Measurements from ENCODE around the gene ATAT1.
A peak's percentile ranks its signal among the peaks of the same experiment; 100 is the strongest.

ATAT1 gene

DNA sequence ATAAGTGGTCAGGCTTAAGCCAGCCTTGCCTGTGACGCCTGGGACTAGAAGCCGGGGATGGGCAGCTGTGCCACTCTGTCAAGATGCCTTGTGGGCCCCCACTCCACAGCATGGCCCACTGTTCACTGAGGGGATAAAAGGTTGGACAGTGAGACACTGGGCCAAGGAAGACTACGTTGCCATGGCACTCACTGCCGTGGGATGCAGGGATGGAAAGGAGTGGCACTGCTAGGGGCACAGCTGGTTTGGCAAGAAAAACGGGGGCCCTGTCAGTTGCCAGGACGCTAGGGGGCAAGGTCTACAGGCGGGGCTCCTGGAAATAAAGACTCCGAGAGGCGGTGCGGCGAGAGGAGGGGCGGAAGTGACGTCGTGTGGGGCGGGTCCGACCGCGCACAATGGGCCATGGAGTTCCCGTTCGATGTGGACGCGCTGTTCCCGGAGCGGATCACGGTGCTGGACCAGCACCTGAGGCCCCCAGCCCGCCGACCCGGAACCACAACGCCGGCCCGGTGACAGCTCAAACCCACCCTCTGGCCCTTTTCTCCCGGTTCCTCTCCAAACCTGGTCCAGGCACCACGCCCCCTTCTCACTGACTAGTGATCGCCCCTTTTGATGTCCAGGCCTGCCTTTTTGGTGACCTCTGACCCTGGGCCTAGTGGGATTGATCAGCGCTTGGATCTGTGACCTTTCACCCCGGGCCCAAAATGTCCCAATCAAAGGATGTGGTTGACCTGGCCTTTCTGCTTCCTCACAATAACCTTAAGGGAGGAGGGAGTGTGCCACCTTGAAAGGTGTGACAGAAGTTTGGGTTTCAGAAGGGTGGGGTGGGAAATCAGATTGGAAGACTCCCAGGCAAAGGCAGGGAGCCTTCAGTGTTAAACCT, at the start of gene ATAT1:
ATAT1 (plus strand) TSS at position 391 of the 883 bp plus-strand sequence.
- DNase-seq, result peak; percentile 89

DNA sequence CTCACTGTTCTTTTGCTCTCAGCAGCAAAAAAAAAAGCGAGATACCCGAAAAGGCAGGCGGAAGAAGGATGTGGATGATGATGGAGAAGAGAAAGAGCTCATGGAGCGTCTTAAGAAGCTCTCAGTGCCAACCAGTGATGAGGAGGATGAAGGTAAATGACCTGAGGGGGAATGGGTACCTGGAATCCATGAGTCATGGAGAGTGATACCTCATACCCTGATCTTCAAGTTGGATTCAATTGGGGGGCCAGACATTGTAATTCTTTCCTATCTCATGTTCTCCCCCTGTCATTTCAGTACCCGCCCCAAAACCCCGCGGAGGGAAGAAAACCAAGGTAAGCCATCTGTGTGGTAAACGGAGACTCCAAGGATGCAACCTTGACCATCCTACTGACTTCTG, 48.6 kb upstream of the ATAT1 start:
- no peak for DNase-seq

DNA sequence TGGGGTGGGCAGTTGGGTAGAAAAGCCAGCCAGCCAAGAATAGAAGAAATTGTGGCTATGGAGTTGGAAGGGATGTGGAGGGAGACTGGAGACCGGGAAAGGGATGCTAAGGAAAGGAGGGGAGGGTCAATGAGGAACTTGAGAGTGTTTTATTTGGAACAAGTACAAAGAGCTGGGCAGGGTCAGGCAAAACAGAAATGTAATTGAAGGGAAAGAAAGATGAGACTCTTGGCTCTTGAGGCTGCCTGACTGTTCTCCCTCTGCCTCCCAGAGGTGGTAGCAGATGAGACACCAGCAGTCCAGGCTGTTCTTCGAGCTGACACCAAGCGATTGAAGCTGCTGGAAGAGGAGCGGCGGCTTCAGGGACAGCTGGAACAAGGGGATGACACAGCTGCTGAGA, 42.8 kb upstream of the ATAT1 start:
- DNase-seq, result no peak

GRCh38 chr6:30589754-30590358, 36.8 kb upstream of the ATAT1 start:
- no peak for DNase-seq

GRCh38 chr6:30590509-30590908, 36.2 kb upstream of the ATAT1 start:
- no peak for DNase-seq

GRCh38 chr6:30591008-30591407, 35.7 kb upstream of the ATAT1 start:
- DNase-seq, result no peak

GRCh38 chr6:30592287-30592686, 34.4 kb upstream of the ATAT1 start:
- DNase-seq, result no peak

DNA sequence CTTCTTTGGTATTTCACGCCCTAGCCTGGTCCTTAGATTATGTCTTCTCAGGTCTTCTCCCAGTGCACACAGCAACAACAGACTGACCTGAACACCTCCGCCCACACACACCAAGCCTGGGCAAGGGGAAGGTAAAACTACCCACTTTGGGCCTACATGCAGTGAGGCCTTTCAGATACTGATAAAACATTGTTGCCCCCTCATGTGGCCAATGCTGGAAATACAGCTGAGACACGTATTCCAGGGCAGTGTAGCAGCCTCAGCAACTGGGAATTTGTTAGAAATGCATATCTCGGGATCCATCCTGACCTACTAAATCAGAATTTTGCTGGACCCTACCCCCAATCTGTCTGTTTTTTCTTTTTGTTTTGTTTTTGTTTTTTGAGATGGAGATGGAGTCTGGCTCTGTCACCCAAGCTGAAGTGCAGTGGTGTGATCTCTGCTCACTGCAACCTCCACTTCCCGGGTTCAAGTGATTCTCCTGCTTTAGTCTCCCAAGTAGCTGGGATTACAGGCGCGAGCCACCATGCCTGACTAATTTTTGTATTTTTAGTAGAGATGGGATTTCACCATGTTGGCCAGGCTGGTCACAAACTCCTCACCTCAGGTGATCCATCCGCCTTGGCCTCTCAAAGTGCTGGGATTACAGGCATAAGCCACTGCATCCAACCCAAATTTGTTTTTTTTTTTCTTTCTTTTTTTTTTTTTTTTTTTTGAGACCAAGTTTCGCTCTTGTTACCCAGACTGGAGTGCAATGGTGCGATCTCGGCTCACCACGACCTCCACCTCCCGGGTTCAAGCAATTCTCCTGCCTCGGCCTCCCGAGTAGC, 29.1 kb upstream of the ATAT1 start:
- peak; percentile 74 for DNase-seq

GRCh38 chr6:30598912-30599624, 27.6 kb upstream of the ATAT1 start:
- DNase-seq, result no peak

GRCh38 chr6:30599625-30600324, 26.9 kb upstream of the ATAT1 start:
- no peak for DNase-seq

DNA sequence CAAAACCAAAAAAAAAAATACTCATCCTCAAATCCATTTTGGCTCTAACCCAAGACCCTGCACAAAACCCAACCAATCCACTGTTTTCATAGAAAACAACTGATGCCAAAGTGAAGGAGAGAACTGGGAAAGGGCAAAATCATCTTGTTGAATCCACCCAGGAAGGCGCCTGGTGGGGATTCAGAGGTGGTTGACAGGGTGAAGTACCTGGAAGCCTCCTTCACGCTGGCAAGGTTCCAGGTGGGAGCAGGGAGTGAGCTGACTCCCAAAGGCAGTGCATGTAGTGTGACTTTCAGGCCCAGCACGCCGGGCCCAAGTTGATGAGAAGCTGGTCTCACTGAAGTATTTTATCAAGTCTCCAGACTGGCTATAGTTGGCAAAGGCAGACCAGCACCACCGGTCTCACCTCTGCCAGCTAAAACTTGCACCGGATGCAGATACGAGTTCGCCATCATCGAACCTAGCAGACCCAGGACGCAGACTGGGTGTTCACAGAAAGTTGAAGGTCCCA, 26.2 kb upstream of the ATAT1 start:
- no peak for DNase-seq

GRCh38 chr6:30601436-30601814, 25.2 kb upstream of the ATAT1 start:
- peak; percentile 34 for DNase-seq

DNA sequence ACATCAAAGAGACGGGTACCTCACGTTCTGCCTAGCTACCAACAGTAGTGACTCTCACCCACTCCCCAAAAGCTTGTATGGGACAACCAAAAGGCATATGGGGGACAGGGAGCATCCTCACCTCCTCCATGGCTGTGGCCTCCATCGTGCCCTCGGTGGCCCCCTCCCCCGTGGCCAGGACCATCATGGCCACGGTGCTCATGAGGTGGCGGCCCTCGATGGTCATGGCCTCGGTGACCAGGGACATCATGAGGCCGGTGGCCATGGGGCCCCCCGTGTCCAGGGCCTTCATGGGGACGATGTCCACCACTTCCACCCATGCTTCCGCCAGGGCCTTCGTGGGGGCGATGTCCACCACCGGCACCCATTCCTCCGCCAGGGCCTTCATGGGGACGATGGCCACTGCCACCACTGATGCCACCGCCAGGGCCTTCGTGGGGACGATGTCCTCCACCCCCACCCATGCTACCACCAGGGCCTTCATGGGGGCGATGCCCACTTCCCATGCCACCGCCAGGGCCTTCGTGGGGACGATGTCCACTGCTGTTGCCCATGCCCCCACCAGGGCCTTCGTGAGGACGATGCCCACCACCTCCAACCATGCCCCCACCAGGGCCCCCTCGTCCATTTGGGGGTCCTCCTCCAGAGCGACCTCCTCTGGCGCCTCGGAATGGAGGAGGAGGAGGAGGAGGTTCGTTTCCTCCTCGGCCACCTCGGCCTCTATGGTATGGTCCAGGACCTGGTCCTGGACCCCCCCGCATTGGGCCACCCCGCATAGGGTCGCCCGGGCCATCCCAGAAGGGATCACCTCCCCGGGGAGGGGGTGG, 24.6 kb upstream of the ATAT1 start:
- no peak for DNase-seq

DNA sequence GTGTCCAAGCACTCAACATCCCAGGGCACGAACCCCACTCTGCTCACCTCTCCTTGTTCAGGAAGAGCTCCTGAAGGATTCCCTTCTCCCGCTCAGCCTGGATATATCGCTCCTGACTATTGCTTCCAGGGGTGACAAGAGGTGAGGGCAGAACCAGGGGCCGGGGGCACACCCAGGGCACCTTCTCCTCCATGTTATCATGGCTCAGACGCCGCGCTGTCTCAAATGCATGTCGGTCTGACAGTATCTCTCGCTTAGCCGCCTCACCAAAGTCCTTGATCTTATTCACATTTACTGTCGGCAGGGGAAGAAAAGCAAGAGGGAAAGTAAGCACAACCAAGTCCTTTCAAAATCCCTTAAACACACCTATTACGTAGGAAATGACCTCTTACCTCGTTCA, 22.7 kb upstream of the ATAT1 start:
- no peak for DNase-seq

DNA sequence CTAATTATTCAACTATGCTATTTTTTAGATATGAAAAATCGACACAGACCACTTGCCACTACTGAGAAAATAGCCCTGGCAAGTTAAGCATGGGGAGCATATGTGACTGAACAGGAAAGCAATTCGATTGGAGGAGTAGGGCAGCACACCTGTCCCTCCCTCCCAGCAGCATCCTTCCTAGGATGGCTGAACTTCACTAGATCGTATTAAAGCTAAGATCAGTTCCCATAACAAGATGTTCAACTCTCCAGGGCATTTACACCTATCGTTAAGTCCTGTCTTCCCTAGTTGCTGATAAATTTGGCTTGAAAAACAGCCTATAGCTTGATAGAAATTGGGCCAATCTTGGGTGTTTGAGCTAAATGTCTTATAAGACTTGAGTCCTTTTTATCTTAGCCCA, 16.6 kb upstream of the ATAT1 start:
- DNase-seq, result no peak

DNA sequence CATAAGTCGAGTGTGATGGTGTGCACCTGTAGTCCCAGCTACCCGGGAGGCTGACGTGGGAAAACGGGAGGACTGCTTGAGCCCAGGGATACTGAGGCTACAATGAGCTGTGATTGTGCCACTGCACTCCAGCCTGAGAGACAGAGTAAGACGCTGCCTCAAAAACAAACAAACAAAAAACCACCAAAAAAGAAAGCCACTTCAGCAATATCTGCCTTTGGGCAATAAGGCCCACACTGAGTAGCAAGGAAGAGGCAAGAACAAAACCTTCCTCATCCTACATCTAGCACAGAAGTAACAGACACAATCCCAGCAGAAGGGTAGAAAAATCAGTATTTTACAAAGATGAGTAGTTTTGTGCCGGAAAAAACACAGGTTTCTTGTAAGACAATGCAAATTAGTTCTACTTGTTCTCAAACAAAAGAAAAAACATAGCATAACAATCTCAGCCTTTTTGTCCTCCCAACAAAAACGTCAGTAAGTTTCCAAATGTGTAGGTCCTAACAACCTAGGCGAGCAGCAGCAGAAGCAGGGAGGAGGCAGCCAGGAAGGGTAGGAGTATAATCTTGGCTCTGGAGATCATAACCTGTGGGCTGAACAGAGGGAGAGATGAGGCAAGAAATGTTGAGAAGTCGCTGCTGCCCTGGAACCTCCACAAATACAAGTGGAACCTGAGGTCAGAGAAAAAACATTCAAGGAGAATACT, 15.4 kb upstream of the ATAT1 start:
- DNase-seq, result no peak

DNA sequence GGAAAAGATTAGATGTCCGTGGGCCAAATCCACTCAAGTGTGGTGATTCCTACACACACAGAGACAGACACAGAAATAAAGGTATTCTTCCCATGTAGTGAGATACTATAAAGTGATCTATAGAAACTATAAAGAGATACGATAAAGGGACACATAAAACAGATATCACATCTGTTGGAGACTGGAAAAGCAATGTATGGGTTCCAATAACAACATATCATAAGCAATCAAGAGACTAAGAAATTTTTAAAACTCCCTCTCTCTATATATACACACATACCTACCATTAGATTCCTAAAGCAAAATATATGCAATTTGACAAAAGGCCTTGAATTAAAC, 14.8 kb upstream of the ATAT1 start:
- DNase-seq, result no peak

DNA sequence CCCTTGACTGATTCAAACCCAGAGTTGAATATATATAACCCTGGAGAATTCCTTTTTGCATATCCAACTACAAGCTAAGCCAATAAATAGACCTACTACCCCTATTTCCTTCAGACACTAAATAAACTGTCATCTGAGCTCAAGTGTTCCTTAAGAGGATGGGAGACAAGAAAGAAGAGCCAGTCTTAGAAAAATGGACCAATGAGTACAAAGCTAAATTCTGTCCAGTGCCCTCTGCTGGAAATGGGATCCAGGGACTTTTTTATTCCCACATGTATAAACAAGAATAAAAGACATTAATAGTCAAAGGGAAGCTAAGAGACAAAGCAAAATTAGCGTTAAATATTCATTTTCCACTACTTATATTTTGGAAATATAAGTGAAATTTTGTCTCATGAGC, 14.5 kb upstream of the ATAT1 start:
- DNase-seq, result no peak

DNA sequence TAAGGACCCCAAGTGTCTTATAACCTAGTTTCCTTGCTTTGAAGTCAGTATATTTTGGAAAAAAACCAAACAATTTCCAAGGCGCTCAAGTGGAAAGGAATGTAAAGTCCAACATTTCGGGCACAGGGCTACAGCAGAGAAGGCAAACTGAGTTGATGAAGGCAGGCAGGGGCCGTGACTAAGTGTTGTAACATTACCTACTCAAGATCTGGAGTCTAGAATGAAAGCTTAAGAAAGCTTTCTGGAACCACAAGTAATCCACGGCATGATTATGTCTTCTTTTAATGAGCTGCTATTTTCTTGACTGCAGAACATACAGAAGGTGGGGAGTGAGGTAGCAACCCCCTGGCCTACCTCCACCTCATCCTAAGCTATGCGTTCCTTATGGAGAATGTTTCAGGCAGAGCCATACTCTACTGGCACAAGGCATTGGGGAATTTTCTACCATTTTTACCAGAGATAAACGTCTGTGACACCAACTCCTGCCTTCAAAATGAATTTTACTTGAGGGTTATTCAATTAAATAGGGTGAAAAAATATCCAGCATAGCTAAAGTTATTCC, 13.9 kb upstream of the ATAT1 start:
- no peak for DNase-seq
